ENCODE data around the gene AKT3. TPM values are rescaled to one million over a fixed set of nuclear protein-coding genes. Genes with fewer than 3 reads are reported as not detected.

AKT3 gene
- total RNA-seq, 2 experiments from 2014 or later = 80.4 to 88.5 TPM

DNA sequence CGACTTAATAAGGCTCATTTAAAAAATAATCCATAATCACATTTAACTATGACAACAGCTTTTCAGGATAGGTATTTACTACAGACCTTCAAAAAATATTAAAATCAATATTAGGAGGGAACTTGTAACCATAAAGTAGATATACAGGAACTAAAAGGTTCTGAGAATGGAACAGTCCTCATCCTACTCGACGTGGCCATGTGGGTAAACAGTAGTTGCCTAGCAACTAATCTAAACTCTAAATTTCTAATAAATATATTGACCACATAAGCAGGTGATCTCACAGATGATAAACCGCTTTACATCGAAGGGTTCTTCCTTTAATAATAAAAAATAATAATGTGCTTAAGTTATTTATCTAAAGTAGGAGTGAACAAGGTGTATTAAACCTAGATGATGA lies 7.9 kb downstream of the AKT3 start:
- no peak for ATAC-seq (ENCODE audit: poor library complexity)
- Histone ChIP-seq H3K4me3 (ENCODE audit: low read length) (no peak overlapping the region), H3K27me3 (ENCODE audit: control insufficient read depth in 1 of 2, insufficient read depth in 2 of 2, low read length in 2 of 2) (no peaks in the 10 kb centered on the region), H3K9me3 (ENCODE audit: control insufficient read depth in 1 of 2, insufficient read depth in 1 of 2, low read length in 2 of 2) (peaks cover 0 to 3% of the 10 kb centered on the region in 2 experiments), H3K27ac (ENCODE audit: low read depth in 1 of 2, low read length in 2 of 2) (peak overlapping the region; percentile 2 to 45), H3K4me1 (ENCODE audit: insufficient read depth, low read length) (peaks cover 6% of the 10 kb centered on the region), H3K36me3 (ENCODE audit: insufficient read depth, low read length) (no peaks in the 10 kb centered on the region)
- H3K4me3 Mint-ChIP-seq = no peak overlapping the region
- no peaks in the 10 kb centered on the region for H3K27me3 Mint-ChIP-seq
- TF ChIP-seq, protein P1, sequence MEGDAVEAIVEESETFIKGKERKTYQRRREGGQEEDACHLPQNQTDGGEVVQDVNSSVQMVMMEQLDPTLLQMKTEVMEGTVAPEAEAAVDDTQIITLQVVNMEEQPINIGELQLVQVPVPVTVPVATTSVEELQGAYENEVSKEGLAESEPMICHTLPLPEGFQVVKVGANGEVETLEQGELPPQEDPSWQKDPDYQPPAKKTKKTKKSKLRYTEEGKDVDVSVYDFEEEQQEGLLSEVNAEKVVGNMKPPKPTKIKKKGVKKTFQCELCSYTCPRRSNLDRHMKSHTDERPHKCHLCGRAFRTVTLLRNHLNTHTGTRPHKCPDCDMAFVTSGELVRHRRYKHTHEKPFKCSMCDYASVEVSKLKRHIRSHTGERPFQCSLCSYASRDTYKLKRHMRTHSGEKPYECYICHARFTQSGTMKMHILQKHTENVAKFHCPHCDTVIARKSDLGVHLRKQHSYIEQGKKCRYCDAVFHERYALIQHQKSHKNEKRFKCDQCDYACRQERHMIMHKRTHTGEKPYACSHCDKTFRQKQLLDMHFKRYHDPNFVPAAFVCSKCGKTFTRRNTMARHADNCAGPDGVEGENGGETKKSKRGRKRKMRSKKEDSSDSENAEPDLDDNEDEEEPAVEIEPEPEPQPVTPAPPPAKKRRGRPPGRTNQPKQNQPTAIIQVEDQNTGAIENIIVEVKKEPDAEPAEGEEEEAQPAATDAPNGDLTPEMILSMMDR (IDR thresholded peaks at IDR 0.05) = no peak
- peaks cover 35% of the 10 kb centered on the region for H3K36me3 Mint-ChIP-seq (ENCODE audit: low read depth)
- DNase-seq = peak in 3 of 14 experiments; percentile 23 to 57 (median 49)
- POLR2A ChIA-PET = no interaction called here
- intact Hi-C loops (cut with DNase I, micrococcal nuclease) = loop anchor here (10.0 kb wide), 4 partner anchors 233 to 1123 kb away; partner anchors contain the start of genes ADSS2 (in 1 of the 2), CEP170 (in 1 of the 2) and SDCCAG8 (in 1 of the 2)
- peak overlapping the region; percentile 68 for H3K27ac Mint-ChIP-seq
- H3K9me3 Mint-ChIP-seq = peaks cover 1% of the 10 kb centered on the region
- CTCF ChIA-PET = interaction anchor here (1.2 kb wide), 1 partner anchor 28 kb away, joined by 3 read pairs; no protein-coding TSS in a partner anchor
- peaks cover 83% of the 10 kb centered on the region for H3K4me1 Mint-ChIP-seq (ENCODE audit: low read depth)

DNA sequence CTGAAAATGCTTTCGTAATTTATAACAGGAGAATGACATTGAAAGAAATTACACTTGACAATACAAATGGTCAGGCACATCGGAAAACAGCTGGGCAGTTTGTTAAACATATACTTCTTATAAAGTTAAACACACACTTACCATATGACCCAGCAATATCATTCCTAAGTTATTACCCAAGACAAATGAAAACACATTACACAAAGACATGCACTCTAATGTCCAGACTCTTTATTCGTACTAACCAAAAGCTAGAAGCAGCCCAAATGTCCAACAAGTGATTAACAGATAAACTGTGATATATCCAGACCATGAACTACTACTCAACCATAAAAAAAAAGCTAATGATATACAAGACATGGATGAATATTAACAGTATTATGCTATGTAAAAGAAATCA lies 8.5 kb downstream of the AKT3 start:
- H3K27me3 ChIP-seq (ENCODE audit: control insufficient read depth in 1 of 2, insufficient read depth in 2 of 2, low read length in 2 of 2) = no peaks in the 10 kb centered on the region
- peaks cover 6% of the 10 kb centered on the region for H3K4me1 ChIP-seq (ENCODE audit: insufficient read depth, low read length)
- DNase-seq = no peak
- no peaks in the 10 kb centered on the region for H3K27me3 Mint-ChIP-seq
- H3K4me3 ChIP-seq (ENCODE audit: low read length) = no peak overlapping the region
- CTCF ChIA-PET = interaction anchor here (1.2 kb wide), 1 partner anchor 27 kb away, joined by 3 read pairs; no protein-coding TSS in a partner anchor
- intact Hi-C loops (cut with DNase I, micrococcal nuclease) = loop anchor here (10.0 kb wide), 4 partner anchors 233 to 1123 kb away; partner anchors contain the start of genes ADSS2 (in 1 of the 2), CEP170 (in 1 of the 2) and SDCCAG8 (in 1 of the 2)
- peaks cover 40% of the 10 kb centered on the region for H3K36me3 Mint-ChIP-seq (ENCODE audit: low read depth)
- peaks cover 82% of the 10 kb centered on the region for H3K4me1 Mint-ChIP-seq (ENCODE audit: low read depth)
- peaks cover 3% of the 10 kb centered on the region for H3K9me3 Mint-ChIP-seq
- no peak overlapping the region for H3K4me3 Mint-ChIP-seq
- peaks cover 0 to 8% of the 10 kb centered on the region in 2 experiments for H3K9me3 ChIP-seq (ENCODE audit: control insufficient read depth in 1 of 2, insufficient read depth in 1 of 2, low read length in 2 of 2)
- peak overlapping the region; percentile 68 for H3K27ac Mint-ChIP-seq
- H3K36me3 ChIP-seq (ENCODE audit: insufficient read depth, low read length) = no peaks in the 10 kb centered on the region
- no peak overlapping the region for H3K27ac ChIP-seq (ENCODE audit: low read depth in 1 of 2, low read length in 2 of 2)
- ATAC-seq (ENCODE audit: poor library complexity) = no peak
- POLR2A ChIA-PET = no interaction called here
- TF ChIP-seq, protein P1 (IDR thresholded peaks at IDR 0.05) = no peak

DNA sequence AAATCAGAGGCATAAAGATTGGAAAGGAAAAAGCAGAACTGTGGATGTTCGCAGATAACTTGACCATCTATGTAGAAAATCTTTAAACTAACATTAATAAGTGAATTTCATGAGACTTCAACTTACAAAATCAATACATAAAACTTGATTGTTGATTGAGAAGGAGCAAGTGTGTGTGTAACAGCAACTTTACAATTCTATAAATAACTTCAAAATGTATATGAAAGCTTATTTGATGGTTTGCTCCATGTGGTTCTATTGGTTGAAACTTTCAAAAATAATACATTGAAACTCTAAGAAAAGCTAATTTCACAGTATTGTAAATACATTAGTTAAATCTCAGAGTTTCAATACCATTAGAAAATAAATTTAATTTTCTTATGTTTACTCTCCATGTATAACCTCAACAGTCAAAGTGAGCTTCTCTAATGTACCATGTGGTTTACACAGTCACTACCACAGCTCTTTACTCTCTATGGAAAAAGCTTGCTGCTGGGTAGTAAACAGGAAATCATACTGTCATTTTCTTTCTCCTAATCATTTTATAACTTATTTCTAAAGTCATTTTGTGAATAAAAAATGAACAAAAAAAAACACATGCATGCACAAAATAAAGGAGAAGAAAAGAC lies 12.0 kb downstream of the AKT3 start:
- CTCF ChIA-PET = interaction anchor here (1.5 kb wide), 1 partner anchor 12 kb away, joined by 3 read pairs; the partner anchor contains the start of gene AKT3
- TF ChIP-seq, protein P1 (IDR thresholded peaks at IDR 0.05) = no peak
- Histone ChIP-seq H3K36me3 (ENCODE audit: insufficient read depth, low read length) (no peaks in the 10 kb centered on the region), H3K4me3 (ENCODE audit: low read length) (no peak overlapping the region), H3K4me1 (ENCODE audit: insufficient read depth, low read length) (peaks cover 2% of the 10 kb centered on the region), H3K27me3 (ENCODE audit: control insufficient read depth in 1 of 2, insufficient read depth in 2 of 2, low read length in 2 of 2) (no peaks in the 10 kb centered on the region), H3K27ac (ENCODE audit: low read depth in 1 of 2, low read length in 2 of 2) (peak overlapping the region; percentile 35 to 47), H3K9me3 (ENCODE audit: control insufficient read depth in 1 of 2, insufficient read depth in 1 of 2, low read length in 2 of 2) (peaks cover 0 to 7% of the 10 kb centered on the region in 2 experiments)
- POLR2A ChIA-PET = interaction anchor here (0.9 to 3.0 kb wide), 9 partner anchors 9 to 252 kb away, joined by 3 to 21 read pairs (median 4); partner anchors contain the start of gene AKT3
- peak; percentile 94 for ATAC-seq (ENCODE audit: poor library complexity)
- intact Hi-C loops (cut with DNase I, micrococcal nuclease) = loop anchor here in 1 of 2 experiments (1.0 to 5.0 kb wide), 2 partner anchors 11 to 36 kb away; no protein-coding TSS in a partner anchor
- peak overlapping the region; percentile 91 for H3K27ac Mint-ChIP-seq
- H3K36me3 Mint-ChIP-seq (ENCODE audit: low read depth) = peaks cover 64% of the 10 kb centered on the region
- H3K4me3 Mint-ChIP-seq = peak overlapping the region; percentile 54
- peak in 3 of 14 experiments; percentile 54 to 81 (median 58) for DNase-seq
- H3K9me3 Mint-ChIP-seq = peaks cover 3% of the 10 kb centered on the region
- no peaks in the 10 kb centered on the region for H3K27me3 Mint-ChIP-seq
- H3K4me1 Mint-ChIP-seq (ENCODE audit: low read depth) = peaks cover 77% of the 10 kb centered on the region
